Esophagus squamous epithelium (tissue), 4 donors: ENCODE data around the gene JUN.

Experiments used
- POLR2A ChIP-seq, 4 donors: fragments of 450-650 bp; IDR thresholded peaks; one replicate each; pipeline ENCODE4 v1.6.1; 2017; ENCODE audit warnings: antibody characterized with exemption in 4 of 4, mild to moderate bottlenecking in 4 of 4, moderate library complexity in 3 of 4
- TF ChIP-seq, protein P1 (sequence below), 6 experiments: fragments of 450-650 bp in 4 of 6; fragments of 200-600 bp in 2 of 6; sonication (generic) in 2 of 6; IDR thresholded peaks; one replicate each; pipeline ENCODE4 v1.5.1; 2016 to 2019; ENCODE audit warnings: antibody characterized with exemption in 6 of 6, mild to moderate bottlenecking in 4 of 6, moderate library complexity in 4 of 6

DNA sequence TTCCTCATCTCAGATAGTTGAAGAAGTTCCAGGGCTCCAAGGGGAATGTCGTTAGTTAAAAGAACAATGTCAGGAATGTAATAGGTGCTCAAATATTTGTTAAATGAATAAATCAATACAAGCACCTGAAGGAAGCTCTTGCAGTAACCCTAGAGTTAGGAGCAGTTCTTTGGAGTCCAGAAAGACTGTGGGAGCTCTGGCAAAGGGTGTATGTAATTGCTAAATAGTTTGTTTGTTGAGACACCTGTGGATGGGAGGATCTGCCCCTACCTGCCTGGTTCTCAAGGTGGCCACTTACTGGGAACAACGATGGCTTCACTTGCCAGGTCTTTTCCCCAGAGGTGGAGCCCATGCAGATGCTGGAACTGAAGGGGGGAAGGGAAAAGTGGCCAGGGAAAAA lies 27.5 kb upstream of the JUN start:
- TF ChIP-seq, protein P1, sequence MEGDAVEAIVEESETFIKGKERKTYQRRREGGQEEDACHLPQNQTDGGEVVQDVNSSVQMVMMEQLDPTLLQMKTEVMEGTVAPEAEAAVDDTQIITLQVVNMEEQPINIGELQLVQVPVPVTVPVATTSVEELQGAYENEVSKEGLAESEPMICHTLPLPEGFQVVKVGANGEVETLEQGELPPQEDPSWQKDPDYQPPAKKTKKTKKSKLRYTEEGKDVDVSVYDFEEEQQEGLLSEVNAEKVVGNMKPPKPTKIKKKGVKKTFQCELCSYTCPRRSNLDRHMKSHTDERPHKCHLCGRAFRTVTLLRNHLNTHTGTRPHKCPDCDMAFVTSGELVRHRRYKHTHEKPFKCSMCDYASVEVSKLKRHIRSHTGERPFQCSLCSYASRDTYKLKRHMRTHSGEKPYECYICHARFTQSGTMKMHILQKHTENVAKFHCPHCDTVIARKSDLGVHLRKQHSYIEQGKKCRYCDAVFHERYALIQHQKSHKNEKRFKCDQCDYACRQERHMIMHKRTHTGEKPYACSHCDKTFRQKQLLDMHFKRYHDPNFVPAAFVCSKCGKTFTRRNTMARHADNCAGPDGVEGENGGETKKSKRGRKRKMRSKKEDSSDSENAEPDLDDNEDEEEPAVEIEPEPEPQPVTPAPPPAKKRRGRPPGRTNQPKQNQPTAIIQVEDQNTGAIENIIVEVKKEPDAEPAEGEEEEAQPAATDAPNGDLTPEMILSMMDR (IDR thresholded peaks at IDR 0.05), result no peak
- TF ChIP-seq POLR2A (IDR thresholded peaks at IDR 0.05), result no peak
